Measurements from ENCODE around the gene ARHGEF7.

ARHGEF7 gene

GRCh38 chr13:111165241-111166010, 50.3 kb downstream of the ARHGEF7 start:
- DNase-seq: no peak
- intact Hi-C loops (cut with DNase I): no loop called here

- intact Hi-C loops (cut with DNase I): no loop called here
- no peak for DNase-seq
Measured at GRCh38 chr13:111166882-111167675, 52.0 kb downstream of the ARHGEF7 start.

GRCh38 chr13:111168107-111168506, 53.0 kb downstream of the ARHGEF7 start:
- DNase-seq: no peak
- intact Hi-C loops (cut with DNase I): no loop called here

DNA sequence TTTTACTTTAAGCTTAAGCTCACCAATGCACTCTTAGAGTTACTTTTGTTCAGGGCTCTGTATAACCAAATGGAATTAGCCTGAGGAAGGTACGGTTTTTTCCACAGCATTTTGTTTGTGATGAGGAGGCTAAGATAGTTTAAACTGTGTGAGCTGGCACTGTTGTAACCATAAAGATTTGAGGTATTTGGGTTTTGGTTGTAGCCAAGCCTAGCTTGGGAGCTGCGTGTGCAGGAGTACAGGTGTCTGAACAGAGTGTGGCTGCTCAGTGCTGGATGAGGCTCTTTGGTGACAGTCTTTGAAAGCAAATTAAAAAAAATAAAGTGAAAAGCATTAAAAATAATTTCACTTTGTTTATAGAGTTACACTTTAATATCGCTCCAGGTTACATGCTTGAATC, 56.0 kb downstream of the ARHGEF7 start:
- intact Hi-C loops (cut with DNase I): no loop called here
- DNase-seq: no peak

DNA sequence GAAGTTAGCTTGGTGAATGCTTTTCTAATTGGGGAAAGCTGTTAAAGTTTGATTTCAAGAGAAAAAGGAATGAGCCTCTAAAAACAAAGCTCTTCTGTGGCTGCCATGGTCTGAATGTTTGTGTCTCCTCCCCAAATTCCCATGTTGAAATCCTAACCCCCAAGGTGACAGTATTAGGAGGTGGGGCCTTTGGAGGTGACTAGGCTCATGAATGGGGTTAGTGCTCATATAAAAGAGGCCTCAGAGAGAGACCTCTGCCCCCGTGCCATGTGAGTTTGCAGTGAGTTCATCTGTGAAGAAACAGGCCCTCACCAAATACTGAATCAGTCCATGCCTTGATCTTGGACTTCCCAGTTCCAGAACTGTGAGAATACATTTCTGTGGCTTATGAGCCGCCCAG, 56.5 kb downstream of the ARHGEF7 start:
- no peak for DNase-seq
- intact Hi-C loops (cut with DNase I): no loop called here

- intact Hi-C loops (cut with DNase I): no loop called here
- no peak for DNase-seq
Measured at GRCh38 chr13:111174377-111175114, 59.4 kb downstream of the ARHGEF7 start.

DNA sequence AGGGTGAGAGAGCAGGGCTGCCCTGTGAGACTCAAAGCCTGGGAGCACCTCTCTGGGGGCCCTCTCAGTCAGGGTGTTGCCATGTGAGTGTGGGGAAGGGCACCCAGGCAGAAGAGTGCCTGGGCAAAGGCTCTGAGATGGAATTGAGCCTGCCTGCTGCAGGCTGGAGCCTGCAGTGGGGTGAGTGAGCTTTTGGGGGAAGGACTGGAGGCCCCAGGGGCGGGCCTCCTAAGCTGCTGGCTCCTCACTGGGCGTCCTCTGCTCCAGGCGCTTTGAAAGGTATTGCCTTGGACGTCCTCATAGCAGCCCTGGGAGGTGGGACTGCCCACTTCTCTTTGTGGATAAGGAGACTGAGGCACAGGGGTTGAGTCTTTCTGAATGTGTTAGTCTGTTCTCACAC, 60.3 kb downstream of the ARHGEF7 start:
- intact Hi-C loops (cut with DNase I): no loop called here
- no peak for DNase-seq

DNA sequence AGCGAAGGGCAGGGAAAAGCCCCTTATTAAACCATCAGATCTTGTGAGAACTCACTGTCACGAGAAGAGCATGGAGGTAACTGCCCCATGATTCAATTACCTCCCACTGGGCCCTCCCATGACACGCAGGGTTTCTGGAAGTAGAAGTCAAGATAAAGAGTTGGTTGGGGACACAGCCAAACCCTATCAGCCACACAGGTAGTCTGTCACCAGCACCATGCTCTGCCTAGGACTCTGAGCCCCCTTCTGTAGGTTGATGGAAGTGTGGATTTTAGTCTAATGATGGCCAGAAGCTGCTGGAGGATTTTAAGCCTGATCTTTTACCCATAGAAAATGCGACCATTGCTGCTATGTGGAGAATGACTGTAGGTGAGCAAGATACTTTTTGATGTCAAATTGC, 60.8 kb downstream of the ARHGEF7 start:
- intact Hi-C loops (cut with DNase I): no loop called here
- DNase-seq: no peak

GRCh38 chr13:111176421-111176820, 61.3 kb downstream of the ARHGEF7 start:
- intact Hi-C loops (cut with DNase I): no loop called here
- peak in 1 of 10 donors; percentile 58 for DNase-seq

- peak; percentile 48 to 95 (median 68) for DNase-seq
- intact Hi-C loops (cut with DNase I): no loop called here
Measured at GRCh38 chr13:111177081-111177711, 62.1 kb downstream of the ARHGEF7 start.

- intact Hi-C loops (cut with DNase I): no loop called here
- DNase-seq: no peak
Measured at GRCh38 chr13:111177921-111178320, 62.8 kb downstream of the ARHGEF7 start.

DNA sequence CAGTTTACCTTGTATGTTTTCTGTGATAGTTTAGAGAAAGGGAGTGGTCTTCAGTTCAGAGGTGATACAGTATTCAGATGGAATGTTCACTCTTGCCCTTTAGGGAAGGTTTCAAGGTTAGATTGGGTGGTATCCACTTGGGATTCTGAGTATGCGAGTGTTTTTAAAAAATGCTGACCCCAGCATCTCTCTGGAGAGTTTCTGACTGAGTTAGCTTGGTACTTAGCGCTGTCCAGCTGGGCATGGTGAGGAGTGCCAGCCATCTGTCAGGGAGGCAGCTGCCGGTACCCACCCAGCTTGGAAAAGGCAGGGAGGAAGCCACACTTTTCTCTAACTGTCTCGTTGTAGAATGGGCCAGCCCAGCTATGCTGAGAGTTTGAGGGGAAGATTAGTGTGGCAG, 63.3 kb downstream of the ARHGEF7 start:
- intact Hi-C loops (cut with DNase I): no loop called here
- DNase-seq: peak in 3 of 10 donors; percentile 18 to 42 (median 32)

DNA sequence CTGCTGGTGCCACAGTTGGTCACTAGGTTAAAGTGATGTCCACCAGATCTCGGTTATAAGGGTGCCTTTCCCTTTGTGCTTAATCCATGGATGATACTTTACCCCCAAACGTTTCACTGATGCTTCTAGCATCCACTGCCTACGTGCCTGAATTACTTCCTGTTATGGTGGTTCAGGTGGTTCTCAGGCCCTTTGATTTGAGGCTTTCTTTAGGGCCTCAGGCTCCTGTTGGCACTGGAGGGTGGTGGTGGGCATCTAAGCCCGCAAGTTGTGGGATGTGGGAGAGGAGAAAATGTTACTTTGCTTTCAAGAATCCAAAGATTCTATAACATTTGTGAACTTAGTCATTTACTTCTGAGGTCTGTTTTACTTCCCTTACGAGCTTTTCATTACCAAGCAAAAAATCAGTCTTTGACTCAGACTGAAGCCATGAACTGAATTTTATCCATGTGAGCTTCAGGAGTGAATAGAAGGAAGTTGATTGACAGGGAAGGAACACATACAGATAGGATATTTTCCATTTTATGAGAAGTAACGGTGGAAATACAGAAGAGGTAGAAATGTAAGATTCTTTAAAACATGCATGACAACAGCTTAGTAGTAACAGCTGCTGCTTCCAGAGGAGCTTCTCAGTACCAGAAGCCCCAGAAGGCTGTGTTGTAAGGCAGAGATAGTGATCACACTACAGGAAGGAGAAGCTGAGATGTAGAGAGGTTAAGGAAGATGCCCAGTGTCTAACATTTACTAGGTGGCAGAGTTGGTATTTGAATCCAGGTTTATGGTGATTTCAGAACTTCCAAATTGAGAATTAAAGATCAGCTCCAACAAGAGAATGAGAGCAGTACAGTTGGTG, 65.0 kb downstream of the ARHGEF7 start:
- intact Hi-C loops (cut with DNase I): no loop called here
- no peak for DNase-seq

GRCh38 chr13:111181977-111182376, 66.9 kb downstream of the ARHGEF7 start:
- intact Hi-C loops (cut with DNase I): no loop called here
- peak in 1 of 10 donors; percentile 65 for DNase-seq

GRCh38 chr13:111183087-111183645, 68.1 kb downstream of the ARHGEF7 start:
- DNase-seq: no peak
- intact Hi-C loops (cut with DNase I): no loop called here

- DNase-seq: no peak
- intact Hi-C loops (cut with DNase I): no loop called here
Measured at GRCh38 chr13:111183959-111184358, 68.8 kb downstream of the ARHGEF7 start.

DNA sequence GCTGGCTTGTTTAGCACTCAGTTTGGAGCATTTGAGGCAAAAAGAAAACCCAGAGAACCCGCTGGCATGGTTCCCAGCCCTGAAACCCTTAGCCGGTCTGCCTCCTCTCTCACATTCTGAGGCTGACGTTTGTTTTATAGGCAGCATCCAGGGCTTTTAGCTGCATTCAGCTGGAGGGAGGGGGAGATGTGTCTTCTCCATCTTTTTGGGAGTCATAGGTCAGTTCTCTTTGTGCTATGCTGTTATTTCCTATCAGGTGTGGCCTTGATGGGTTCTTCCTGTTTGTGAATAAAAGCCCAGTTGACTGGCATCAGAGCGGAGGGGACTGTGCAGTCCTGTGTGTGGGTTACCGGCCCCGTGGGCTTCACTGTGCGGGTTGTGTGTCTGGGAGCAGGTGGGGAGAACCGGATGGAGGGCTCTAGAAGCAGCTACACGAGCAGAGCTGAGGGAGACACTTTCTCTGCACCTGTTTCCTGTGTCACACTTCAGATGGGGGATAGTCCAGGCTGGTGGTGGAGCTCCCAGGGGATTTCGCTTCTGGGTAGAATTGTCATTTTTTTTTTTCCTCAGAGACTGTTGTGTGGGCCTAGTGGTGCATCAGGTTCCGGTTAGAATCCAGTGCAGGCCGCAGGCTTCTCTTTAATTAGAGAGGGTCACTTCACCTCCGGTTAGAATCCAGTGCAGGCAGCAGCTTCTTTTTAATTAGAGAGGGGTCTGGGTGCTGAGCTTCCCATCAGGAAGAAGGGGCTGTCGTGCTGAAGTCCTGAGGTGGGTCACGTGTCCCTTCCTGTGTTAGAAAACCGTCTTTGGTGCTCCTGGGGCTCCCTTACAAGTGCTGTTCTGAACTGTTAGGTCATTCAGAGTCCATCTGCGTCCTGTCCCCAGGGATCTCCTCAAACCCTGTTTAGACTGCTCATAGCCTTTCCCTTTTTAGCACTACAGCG, 69.6 kb downstream of the ARHGEF7 start:
- intact Hi-C loops (cut with DNase I): no loop called here
- peak in 5 of 10 donors; percentile 41 to 92 (median 48) for DNase-seq

- intact Hi-C loops (cut with DNase I): no loop called here
- peak in 1 of 10 donors; percentile 79 for DNase-seq
Measured at GRCh38 chr13:111186305-111186935, 71.3 kb downstream of the ARHGEF7 start.

Data from posterior cingulate gyrus (tissue), 11 donors.